MCF 10A (cell line): Measurements from ENCODE around the gene GNG7. TPM values are rescaled to one million over a fixed set of nuclear protein-coding genes. Genes with fewer than 3 reads are reported as not detected.
"Not testable (repeated sequence)": the region's sequence is repeated elsewhere in the genome, so short reads cannot be mapped to it uniquely, and the experiment has no call there.

Experiments used
- BruUV-seq: library from RNA; stranded (reverse); fragments of 400-500 nt; replicated peaks from 2 replicates; lab custom pipeline; 2021; lab: Mats Ljungman, UMichigan
- CTCF ChIA-PET: fragments of 300-600 bp; sonication (Branson Sonifier 250); formaldehyde crosslinking; extraction: SDS; loops from one replicate; lab custom pipeline; 2021; ENCODE audit warnings: antibody characterized with exemption, inconsistent platforms; lab: Yijun Ruan, JAX
- POLR2A ChIA-PET: fragments of 300-600, 350-650 bp; sonication (Branson Sonifier 250); formaldehyde crosslinking; extraction: SDS; loops from one replicate; lab custom pipeline; 2020; ENCODE audit warnings: antibody characterized with exemption, inconsistent platforms; lab: Yijun Ruan, JAX
- DNase-seq: peaks from one replicate; pipeline ENCODE4 v3.0.0-alpha.2; 2018; ENCODE audit not compliant: unreplicated experiment
- H3K27ac Mint-ChIP-seq: one replicate; pipeline ENCODE4 v1.8.0; 2022; ENCODE audit warnings: mild to moderate bottlenecking, low read depth, mixed read lengths; ENCODE audit not compliant: unreplicated experiment
- H3K27me3 Mint-ChIP-seq: one replicate; pipeline ENCODE4 v1.8.0; 2022; ENCODE audit warnings: mixed read lengths; ENCODE audit not compliant: insufficient read depth, unreplicated experiment
- H3K36me3 Mint-ChIP-seq: one replicate; pipeline ENCODE4 v1.8.0; 2022; ENCODE audit warnings: mild to moderate bottlenecking, moderate library complexity, mixed read lengths; ENCODE audit not compliant: insufficient read depth, unreplicated experiment
- H3K4me1 Mint-ChIP-seq: one replicate; pipeline ENCODE4 v1.8.0; 2022; ENCODE audit warnings: mixed read lengths; ENCODE audit not compliant: insufficient read depth, unreplicated experiment
- H3K4me3 Mint-ChIP-seq: one replicate; pipeline ENCODE4 v1.8.0; 2022; ENCODE audit warnings: mild to moderate bottlenecking, moderate library complexity, mixed read lengths; ENCODE audit not compliant: unreplicated experiment
- H3K9me3 Mint-ChIP-seq: one replicate; pipeline ENCODE4 v1.8.0; 2022; ENCODE audit warnings: mixed read lengths; ENCODE audit not compliant: unreplicated experiment
- intact Hi-C: fragments of 100-400 bp; cut with micrococcal nuclease; formaldehyde crosslinking; loops from 2 replicates; pipeline ENCODE4 v1.14.1; 2022
- total RNA-seq: library from RNA; stranded (reverse); gene quantifications from 2 replicates; pipeline ENCODE4 v1.2.3, GENCODE V29; 2022
- TF ChIP-seq, protein P1 (sequence below): fragments of 200-600 bp; IDR thresholded peaks from one replicate; pipeline ENCODE4 v1.8.0; 2022; ENCODE audit warnings: antibody characterized with exemption, mild to moderate bottlenecking; ENCODE audit not compliant: unreplicated experiment

The GNG7 gene
- total RNA-seq, 1 experiment from 2014 or later, result 0.51 TPM

DNA sequence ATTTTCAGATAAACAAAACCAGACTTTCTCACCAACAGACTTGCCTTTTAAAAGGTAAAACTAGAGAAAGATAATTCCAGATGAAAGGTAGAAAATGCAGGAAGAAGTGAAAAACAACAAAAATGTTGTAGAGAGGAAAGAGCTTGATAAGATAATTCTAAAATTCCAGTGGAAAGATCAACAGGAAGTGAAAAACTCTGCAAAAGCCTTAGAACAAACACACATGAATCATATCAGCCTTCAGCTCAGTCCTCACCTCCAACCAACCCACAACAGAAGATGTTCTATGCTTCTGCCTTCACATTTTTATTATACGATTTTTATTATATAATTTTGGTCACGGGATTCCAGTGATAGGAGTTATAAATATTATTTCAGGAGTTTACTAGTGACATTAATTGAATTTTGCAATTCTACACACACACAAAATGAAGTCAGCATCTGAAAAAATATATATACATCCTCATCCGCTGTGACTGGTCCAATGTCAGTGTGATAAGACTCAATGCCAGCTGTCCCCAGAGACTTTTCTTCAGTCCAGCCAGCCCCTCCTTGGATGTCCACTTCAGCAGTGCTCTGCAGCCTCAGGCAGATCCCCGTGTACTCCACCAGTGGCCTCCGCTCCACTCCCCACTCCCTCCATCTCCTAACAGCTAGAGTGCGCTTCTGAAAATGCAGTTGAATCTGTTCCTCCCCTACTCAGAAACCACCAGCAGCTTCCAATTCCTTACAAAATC is 168.6 kb downstream of the GNG7 start:
- H3K4me1 Mint-ChIP-seq, result peaks cover 36% of the 10 kb centered on the region
- intact Hi-C loops, result no loop called here
- no TSS peak for BruUV-seq

DNA sequence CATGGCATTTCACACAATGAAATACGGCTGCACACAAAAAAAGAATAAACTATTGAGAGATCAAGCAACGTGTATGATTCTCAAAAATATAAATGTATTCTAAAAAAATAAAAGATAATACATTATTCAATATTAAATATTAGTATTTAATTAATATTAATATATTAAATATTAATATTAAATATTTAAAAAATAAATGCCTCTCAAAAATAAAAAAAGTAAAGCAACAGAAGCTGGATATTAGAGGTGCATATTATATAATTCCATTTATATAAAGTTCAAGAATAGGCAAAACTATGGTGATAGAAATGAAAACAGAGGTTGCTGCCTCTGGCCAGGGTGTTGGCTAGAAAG is 169.4 kb downstream of the GNG7 start:
- DNase-seq, result no peak
- Mint-ChIP-seq H3K4me3 (peak overlapping the region; percentile 0), H3K4me1 (peaks cover 36% of the 10 kb centered on the region), H3K36me3 (no peaks in the 10 kb centered on the region), H3K9me3 (no peaks in the 10 kb centered on the region), H3K27me3 (no peaks in the 10 kb centered on the region), H3K27ac (peak overlapping the region; percentile 87)
- intact Hi-C loops, result no loop called here
- no TSS peak for BruUV-seq
- ChIA-PET POLR2A (interaction anchor here (0.6 to 2.7 kb wide), 10 partner anchors 9 to 316 kb away, joined by 3 to 72 read pairs (median 4); partner anchors contain the start of gene GADD45B), CTCF (interaction anchor here (1.5 kb wide), 1 partner anchor 57 kb away, joined by 3 read pairs; no protein-coding TSS in a partner anchor)
- TF ChIP-seq, protein P1, sequence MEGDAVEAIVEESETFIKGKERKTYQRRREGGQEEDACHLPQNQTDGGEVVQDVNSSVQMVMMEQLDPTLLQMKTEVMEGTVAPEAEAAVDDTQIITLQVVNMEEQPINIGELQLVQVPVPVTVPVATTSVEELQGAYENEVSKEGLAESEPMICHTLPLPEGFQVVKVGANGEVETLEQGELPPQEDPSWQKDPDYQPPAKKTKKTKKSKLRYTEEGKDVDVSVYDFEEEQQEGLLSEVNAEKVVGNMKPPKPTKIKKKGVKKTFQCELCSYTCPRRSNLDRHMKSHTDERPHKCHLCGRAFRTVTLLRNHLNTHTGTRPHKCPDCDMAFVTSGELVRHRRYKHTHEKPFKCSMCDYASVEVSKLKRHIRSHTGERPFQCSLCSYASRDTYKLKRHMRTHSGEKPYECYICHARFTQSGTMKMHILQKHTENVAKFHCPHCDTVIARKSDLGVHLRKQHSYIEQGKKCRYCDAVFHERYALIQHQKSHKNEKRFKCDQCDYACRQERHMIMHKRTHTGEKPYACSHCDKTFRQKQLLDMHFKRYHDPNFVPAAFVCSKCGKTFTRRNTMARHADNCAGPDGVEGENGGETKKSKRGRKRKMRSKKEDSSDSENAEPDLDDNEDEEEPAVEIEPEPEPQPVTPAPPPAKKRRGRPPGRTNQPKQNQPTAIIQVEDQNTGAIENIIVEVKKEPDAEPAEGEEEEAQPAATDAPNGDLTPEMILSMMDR, result no peak

More for the DNA sequence above, 168.6 kb downstream of the GNG7 start:
- CTCF ChIA-PET, result interaction anchor here (1.5 kb wide), 1 partner anchor 57 kb away, joined by 3 read pairs; no protein-coding TSS in a partner anchor
- no peak overlapping the region for H3K4me3 Mint-ChIP-seq
- no peaks in the 10 kb centered on the region for H3K36me3 Mint-ChIP-seq
- peak overlapping the region; percentile 87 for H3K27ac Mint-ChIP-seq
- H3K9me3 Mint-ChIP-seq, result no peaks in the 10 kb centered on the region
- POLR2A ChIA-PET, result interaction anchor here (0.6 to 2.7 kb wide), 10 partner anchors 9 to 651 kb away, joined by 3 to 72 read pairs (median 4); partner anchors contain the start of gene GADD45B
- TF ChIP-seq, protein P1, result no peak
- DNase-seq, result no peak
- no peaks in the 10 kb centered on the region for H3K27me3 Mint-ChIP-seq

- TSS peak; percentile 69 for BruUV-seq
Observed at GRCh38 chr19:2532252-2533071, 170.0 kb downstream of the GNG7 start.

DNA sequence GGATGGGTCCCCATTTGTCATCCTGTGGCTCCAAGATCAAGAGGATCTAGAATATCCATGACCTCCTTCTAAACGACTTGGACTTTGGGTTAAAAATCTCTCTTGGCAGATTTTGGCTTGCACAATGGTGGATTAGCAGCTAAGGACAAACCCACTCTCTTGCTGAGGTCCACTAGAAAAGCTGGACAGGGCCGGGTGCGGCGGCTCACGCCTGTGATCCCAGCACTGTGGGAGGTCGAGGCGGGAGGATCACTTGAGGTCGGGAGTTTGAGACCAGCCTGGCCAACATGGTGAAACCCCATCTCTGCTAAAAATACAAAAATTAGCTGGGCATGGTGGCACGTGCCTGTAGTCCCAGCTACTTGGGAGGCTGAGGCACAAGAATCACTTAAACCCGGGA is 172.6 kb downstream of the GNG7 start:
- ChIA-PET CTCF (interaction anchor here (0.7 to 1.3 kb wide), 3 partner anchors 14 to 84 kb away, joined by 3 to 6 read pairs (median 5); partner anchors contain the start of gene GADD45B), POLR2A (interaction anchor here (1.6 to 4.5 kb wide), 4 partner anchors 11 to 53 kb away, joined by 4 to 36 read pairs (median 16); partner anchors contain the start of gene GADD45B)
- not testable (repeated sequence) for H3K27me3 Mint-ChIP-seq, H3K9me3 Mint-ChIP-seq, H3K36me3 Mint-ChIP-seq, H3K4me3 Mint-ChIP-seq, DNase-seq
- Mint-ChIP-seq H3K4me1 (peaks cover 40% of the 10 kb centered on the region), H3K27ac (peak overlapping the region; percentile 90)
- TSS peak; percentile 92 for BruUV-seq
- intact Hi-C loops, result loop anchor here (5.0 kb wide), 1 partner anchor 47 kb away; no protein-coding TSS in a partner anchor

More at GRCh38 chr19:2532252-2533071, 170.0 kb downstream of the GNG7 start:
- TF ChIP-seq, protein P1, result no peak
- POLR2A ChIA-PET, result interaction anchor here (0.6 to 2.7 kb wide), 8 partner anchors 10 to 316 kb away, joined by 3 to 72 read pairs (median 4); partner anchors contain the start of gene GADD45B
- Mint-ChIP-seq H3K4me3 (peak overlapping the region; percentile 0), H3K27me3 (no peaks in the 10 kb centered on the region), H3K9me3 (no peaks in the 10 kb centered on the region), H3K4me1 (peaks cover 36% of the 10 kb centered on the region), H3K27ac (peak overlapping the region; percentile 87), H3K36me3 (no peaks in the 10 kb centered on the region)
- DNase-seq, result peak; percentile 95
- intact Hi-C loops, result no loop called here
- CTCF ChIA-PET, result interaction anchor here (1.5 kb wide), 1 partner anchor 56 kb away, joined by 3 read pairs; no protein-coding TSS in a partner anchor
